ENCODE results near the gene GDI1.

DNA sequence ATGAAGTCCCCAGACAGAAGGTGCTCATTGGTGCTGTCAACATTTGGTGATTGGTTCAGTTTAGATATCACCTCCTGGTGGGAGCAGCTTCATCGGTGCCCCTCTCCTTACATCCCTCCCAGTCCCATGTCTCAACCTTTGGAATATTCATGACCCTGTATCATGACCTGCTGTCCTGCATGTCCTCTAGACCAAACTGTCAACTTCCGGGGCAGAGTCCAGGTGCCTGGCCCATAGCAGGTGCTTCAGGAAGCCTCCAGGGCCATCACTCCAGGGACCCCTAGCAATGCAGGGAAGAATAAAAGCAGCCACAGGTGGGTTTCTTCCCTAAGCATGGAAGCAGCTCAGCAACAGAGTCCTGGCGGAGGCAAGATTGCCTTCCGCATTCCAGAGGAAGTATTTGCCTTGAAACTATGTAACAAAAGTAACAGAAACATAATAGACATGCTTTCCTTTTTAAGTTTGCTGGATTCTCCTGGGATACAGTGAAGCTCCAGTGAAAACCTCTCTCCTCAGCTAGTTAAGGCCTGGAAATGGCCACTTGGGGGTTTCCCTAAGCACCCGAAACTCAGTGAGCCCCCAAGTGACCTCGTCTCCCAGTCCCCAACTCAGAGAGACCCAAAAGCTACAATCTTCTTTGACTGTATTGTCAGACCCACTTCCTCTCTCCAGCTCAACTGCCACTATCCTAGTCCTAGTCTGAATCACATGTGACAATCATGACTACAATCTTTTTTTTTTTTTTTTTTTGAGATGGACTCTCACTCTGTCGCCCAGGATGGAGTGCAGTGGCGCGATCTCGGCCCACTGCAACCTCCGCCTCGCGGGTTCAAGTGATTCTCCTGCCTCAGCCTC is 9.8 kb upstream of the GDI1 start:
- TF ChIP-seq, protein P1, sequence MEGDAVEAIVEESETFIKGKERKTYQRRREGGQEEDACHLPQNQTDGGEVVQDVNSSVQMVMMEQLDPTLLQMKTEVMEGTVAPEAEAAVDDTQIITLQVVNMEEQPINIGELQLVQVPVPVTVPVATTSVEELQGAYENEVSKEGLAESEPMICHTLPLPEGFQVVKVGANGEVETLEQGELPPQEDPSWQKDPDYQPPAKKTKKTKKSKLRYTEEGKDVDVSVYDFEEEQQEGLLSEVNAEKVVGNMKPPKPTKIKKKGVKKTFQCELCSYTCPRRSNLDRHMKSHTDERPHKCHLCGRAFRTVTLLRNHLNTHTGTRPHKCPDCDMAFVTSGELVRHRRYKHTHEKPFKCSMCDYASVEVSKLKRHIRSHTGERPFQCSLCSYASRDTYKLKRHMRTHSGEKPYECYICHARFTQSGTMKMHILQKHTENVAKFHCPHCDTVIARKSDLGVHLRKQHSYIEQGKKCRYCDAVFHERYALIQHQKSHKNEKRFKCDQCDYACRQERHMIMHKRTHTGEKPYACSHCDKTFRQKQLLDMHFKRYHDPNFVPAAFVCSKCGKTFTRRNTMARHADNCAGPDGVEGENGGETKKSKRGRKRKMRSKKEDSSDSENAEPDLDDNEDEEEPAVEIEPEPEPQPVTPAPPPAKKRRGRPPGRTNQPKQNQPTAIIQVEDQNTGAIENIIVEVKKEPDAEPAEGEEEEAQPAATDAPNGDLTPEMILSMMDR (IDR thresholded peaks at IDR 0.05), result no peak
- TF ChIP-seq EP300 (IDR thresholded peaks at IDR 0.05), result no peak

Data from gastroesophageal sphincter (tissue), 3 donors.